Epithelial cell of esophagus (primary cell): ENCODE results near the gene PFKFB3.
"Not testable (repeated sequence)": the region's sequence is repeated elsewhere in the genome, so short reads cannot be mapped to it uniquely, and the experiment has no call there.

Experiments used
- DNase-seq: peaks from one replicate; pipeline ENCODE4 v3.0.0; 2010; ENCODE audit warnings: low read depth
- H3K4me3 ChIP-seq: 2 replicates; pipeline ENCODE4 v1.5.1; 2011; ENCODE audit warnings: mild to moderate bottlenecking, low read length, control low read depth
- CTCF ChIP-seq: IDR thresholded peaks from 2 replicates; pipeline ENCODE4 v1.5.1; 2011; ENCODE audit warnings: low read depth, mild to moderate bottlenecking, low read length, control low read depth, inconsistent platforms; ENCODE audit not compliant: insufficient read depth; ENCODE audit errors: missing control alignments

The PFKFB3 gene

GRCh38 chr10:6186894-6187256 lies 15.9 kb upstream of the PFKFB3 start:
- no peak for TF ChIP-seq CTCF
- no peak for DNase-seq
- no peak overlapping the region for H3K4me3 ChIP-seq

GRCh38 chr10:6187278-6187677 lies 15.5 kb upstream of the PFKFB3 start:
- no peak for DNase-seq
- no peak overlapping the region for H3K4me3 ChIP-seq
- no peak for TF ChIP-seq CTCF

- not testable (repeated sequence) for DNase-seq, H3K4me3 ChIP-seq
These were observed 12.7 kb upstream of the PFKFB3 start for GRCh38 chr10:6190033-6190432.

GRCh38 chr10:6191147-6191546 lies 11.6 kb upstream of the PFKFB3 start:
- H3K4me3 ChIP-seq = no peak overlapping the region
- TF ChIP-seq CTCF = no peak
- no peak for DNase-seq

GRCh38 chr10:6191569-6191968 lies 11.2 kb upstream of the PFKFB3 start:
- H3K4me3 ChIP-seq = no peak overlapping the region
- DNase-seq = no peak
- no peak for TF ChIP-seq CTCF

- not testable (repeated sequence) for DNase-seq, H3K4me3 ChIP-seq
These were observed 9.4 kb upstream of the PFKFB3 start for GRCh38 chr10:6193342-6193741.

- no peak for TF ChIP-seq CTCF
- no peak overlapping the region for H3K4me3 ChIP-seq
- DNase-seq = no peak
These were observed 8.4 kb upstream of the PFKFB3 start for GRCh38 chr10:6194311-6194710.

GRCh38 chr10:6195376-6195775 lies 7.4 kb upstream of the PFKFB3 start:
- DNase-seq = no peak
- H3K4me3 ChIP-seq = no peak overlapping the region

More at GRCh38 chr10:6195376-6195775, 7.4 kb upstream of the PFKFB3 start:
- TF ChIP-seq CTCF = no peak
